ENCODE results near the gene MYO3B.

- no peak for TF ChIP-seq EZH2 (IDR thresholded peaks at IDR 0.05; ENCODE audit: borderline replicate concordance, low read depth, low read length, poor library complexity, severe bottlenecking)
- TF ChIP-seq CTCF (conservative IDR thresholded peaks at IDR 0.05; ENCODE audit: low read depth, low read length): no peak
These were observed 464.0 kb downstream of the MYO3B start for GRCh38 chr2:170641961-170642360.
